ACC112 (cell line): ENCODE results near the gene RPL13A.

Experiments used
- H2AFZ ChIP-seq: fragments of 200-600 bp; sonication (generic); one replicate; pipeline ENCODE4 v1.6.0; 2017; ENCODE audit warnings: antibody characterized with exemption, low read length; ENCODE audit not compliant: unreplicated experiment
- H3K27ac ChIP-seq: fragments of 200-600 bp; sonication (generic); 2 replicates; pipeline ENCODE4 v1.5.1; 2014; ENCODE audit warnings: low read depth, mild to moderate bottlenecking, antibody characterized with exemption, low read length, moderate library complexity
- H3K27me3 ChIP-seq: fragments of 200-600 bp; sonication (generic); 2 replicates; pipeline ENCODE4 v1.6.1; 2014; ENCODE audit warnings: mild to moderate bottlenecking, antibody characterized with exemption, low read length, moderate library complexity, mixed read lengths; ENCODE audit not compliant: insufficient read depth
- H3K36me3 ChIP-seq: fragments of 200-600 bp; sonication (generic); 2 replicates; pipeline ENCODE4 v1.6.1; 2016; ENCODE audit warnings: mild to moderate bottlenecking, antibody characterized with exemption, low read length, moderate library complexity, mixed read lengths; ENCODE audit not compliant: insufficient read depth
- H3K4me1 ChIP-seq: fragments of 200-600 bp; sonication (generic); one replicate; pipeline ENCODE4 v1.6.1; 2016; ENCODE audit warnings: low read length, mixed read lengths; ENCODE audit not compliant: insufficient read depth, unreplicated experiment, control insufficient read depth
- H3K4me3 ChIP-seq: fragments of 200-600 bp; sonication (generic); 2 replicates; pipeline ENCODE4 v1.5.1; 2014; ENCODE audit warnings: mild to moderate bottlenecking, low read depth, low read length
- H3K79me2 ChIP-seq: fragments of 200-600 bp; sonication (generic); one replicate; pipeline ENCODE4 v1.6.0; 2016; ENCODE audit warnings: low read length; ENCODE audit not compliant: control insufficient read depth, unreplicated experiment, insufficient read depth

Gene RPL13A

GRCh38 chr19:49512970-49513745 lies 25.8 kb downstream of the RPL13A start:
- Histone ChIP-seq H3K27me3 (no peaks in the 10 kb centered on the region), H3K4me1 (peaks cover 10% of the 10 kb centered on the region), H3K79me2 (no peaks in the 10 kb centered on the region), H3K36me3 (no peaks in the 10 kb centered on the region), H2AFZ (peak overlapping the region; percentile 28), H3K4me3 (peak overlapping the region; percentile 67), H3K27ac (no peak overlapping the region)

GRCh38 chr19:49513746-49514118 lies 26.3 kb downstream of the RPL13A start:
- H3K79me2 ChIP-seq = no peaks in the 10 kb centered on the region
- H3K36me3 ChIP-seq = no peaks in the 10 kb centered on the region
- peak overlapping the region; percentile 67; the same call in 1 of the 2 replicates for H3K4me3 ChIP-seq
- no peak overlapping the region for H2AFZ ChIP-seq
- H3K27me3 ChIP-seq = no peaks in the 10 kb centered on the region
- H3K4me1 ChIP-seq = peaks cover 10% of the 10 kb centered on the region
- no peak overlapping the region for H3K27ac ChIP-seq

- Histone ChIP-seq H3K36me3 (no peaks in the 10 kb centered on the region), H3K4me3 (no peak overlapping the region), H2AFZ (no peak overlapping the region), H3K27me3 (no peaks in the 10 kb centered on the region), H3K79me2 (no peaks in the 10 kb centered on the region), H3K27ac (no peak overlapping the region), H3K4me1 (peaks cover 10% of the 10 kb centered on the region)
Observed at GRCh38 chr19:49514151-49514550, 26.7 kb downstream of the RPL13A start.

GRCh38 chr19:49515767-49516166 lies 28.4 kb downstream of the RPL13A start:
- no peaks in the 10 kb centered on the region for H3K36me3 ChIP-seq
- peaks cover 10% of the 10 kb centered on the region for H3K4me1 ChIP-seq
- H3K79me2 ChIP-seq = no peaks in the 10 kb centered on the region
- H3K27ac ChIP-seq = no peak overlapping the region
- no peaks in the 10 kb centered on the region for H3K27me3 ChIP-seq
- no peak overlapping the region for H3K4me3 ChIP-seq
- no peak overlapping the region for H2AFZ ChIP-seq

- Histone ChIP-seq H3K4me3 (no peak overlapping the region), H3K27me3 (no peaks in the 10 kb centered on the region), H3K36me3 (no peaks in the 10 kb centered on the region), H3K4me1 (peaks cover 7% of the 10 kb centered on the region), H3K27ac (no peak overlapping the region), H3K79me2 (no peaks in the 10 kb centered on the region), H2AFZ (no peak overlapping the region)
Observed at GRCh38 chr19:49518033-49518432, 30.6 kb downstream of the RPL13A start.

GRCh38 chr19:49520705-49521319 lies 33.4 kb downstream of the RPL13A start:
- Histone ChIP-seq H3K27me3 (no peaks in the 10 kb centered on the region), H3K79me2 (no peaks in the 10 kb centered on the region), H2AFZ (no peak overlapping the region), H3K4me1 (peaks cover 1% of the 10 kb centered on the region), H3K4me3 (no peak overlapping the region), H3K27ac (no peak overlapping the region), H3K36me3 (no peaks in the 10 kb centered on the region)

- H3K36me3 ChIP-seq = no peaks in the 10 kb centered on the region
- peaks cover 5% of the 10 kb centered on the region for H3K79me2 ChIP-seq
- no peaks in the 10 kb centered on the region for H3K27me3 ChIP-seq
- peaks cover 5% of the 10 kb centered on the region for H3K4me1 ChIP-seq
- no peak overlapping the region for H3K27ac ChIP-seq
- no peak overlapping the region for H2AFZ ChIP-seq
- no peak overlapping the region for H3K4me3 ChIP-seq
Observed at GRCh38 chr19:49524812-49525455, 37.5 kb downstream of the RPL13A start.

- Histone ChIP-seq H3K36me3 (no peaks in the 10 kb centered on the region), H3K4me1 (peaks cover 5% of the 10 kb centered on the region), H3K27ac (peak overlapping the region; percentile 81), H3K79me2 (peaks cover 9% of the 10 kb centered on the region), H3K27me3 (no peaks in the 10 kb centered on the region), H3K4me3 (peak overlapping the region; percentile 82), H2AFZ (no peak overlapping the region)
Observed at GRCh38 chr19:49528211-49528771, 40.9 kb downstream of the RPL13A start.

- H3K4me3 ChIP-seq = no peak overlapping the region
- no peak overlapping the region for H2AFZ ChIP-seq
- H3K27ac ChIP-seq = no peak overlapping the region
- peaks cover 5% of the 10 kb centered on the region for H3K4me1 ChIP-seq
- no peaks in the 10 kb centered on the region for H3K36me3 ChIP-seq
- H3K79me2 ChIP-seq = peaks cover 9% of the 10 kb centered on the region
- H3K27me3 ChIP-seq = no peaks in the 10 kb centered on the region
Observed at GRCh38 chr19:49530708-49531107, 43.3 kb downstream of the RPL13A start.

- no peak overlapping the region for H3K27ac ChIP-seq
- H3K4me3 ChIP-seq = peak overlapping the region; percentile 74
- H2AFZ ChIP-seq = no peak overlapping the region
- no peaks in the 10 kb centered on the region for H3K27me3 ChIP-seq
- 0 out of 2 replicates have a peak, but pooled peaks cover 2% of the 10 kb centered on the region for H3K36me3 ChIP-seq
- peaks cover 5% of the 10 kb centered on the region for H3K4me1 ChIP-seq
- H3K79me2 ChIP-seq = peaks cover 9% of the 10 kb centered on the region
Observed at GRCh38 chr19:49533551-49534488, 46.4 kb downstream of the RPL13A start.
